B cell (primary cell): ENCODE data around the gene UPK1B. TPM values are rescaled to one million over a fixed set of nuclear protein-coding genes. Genes with fewer than 3 reads are reported as not detected.

Source experiments
- ATAC-seq: fragments of 200-7000 bp; cut with Tn5 transposase; one replicate; pipeline ENCODE4 v1.10.0; 2021; ENCODE audit warnings: low read depth, mild to moderate bottlenecking, moderate number of reproducible peaks, moderate library complexity
- CTCF ChIA-PET: fragments of 350-600 bp; sonication (Branson Sonifier 250); formaldehyde crosslinking; loops from one replicate; lab custom pipeline; 2021; ENCODE audit warnings: antibody characterized with exemption, inconsistent platforms; lab: Charles Lee
- POLR2A ChIA-PET: fragments of 350-600 bp; sonication (Branson Sonifier 250); formaldehyde crosslinking; loops from one replicate; lab custom pipeline; 2021; ENCODE audit warnings: antibody characterized with exemption; lab: Charles Lee
- DNase-seq: peaks from one replicate; pipeline ENCODE4 v3.0.0; 2013
- H2AFZ ChIP-seq: 2 replicates; pipeline ENCODE4 v1.6.1; 2012; ENCODE audit warnings: mild to moderate bottlenecking, low read depth, low read length; ENCODE audit not compliant: insufficient read depth, poor library complexity, severe bottlenecking
- H3K27ac ChIP-seq, 2 donors: 1 replicate in 1 of 2; 2 replicates in 1 of 2; pipeline ENCODE4 v1.5.1; 2012 to 2013; ENCODE audit warnings: low read length in 2 of 2, mild to moderate bottlenecking in 2 of 2, moderate library complexity in 1 of 2
- H3K27me3 ChIP-seq, 4 experiments: fragments of 200-600 bp in 1 of 4; sonication (generic) in 1 of 4; replicated peaks in 1 of 4; 1 replicate in 2 of 4; 2 replicates in 2 of 4; pipeline versions ENCODE4 v1.6.1 to v1.7.0; 2013 to 2016; ENCODE audit warnings: low read length in 3 of 4, mild to moderate bottlenecking in 2 of 4, mixed read lengths in 1 of 4, moderate library complexity in 1 of 4; ENCODE audit not compliant: insufficient read depth in 4 of 4, control insufficient read depth in 3 of 4; ENCODE audit errors: control extremely low read depth in 1 of 4
- H3K36me3 ChIP-seq, 2 experiments: replicated peaks in 1 of 2; 1 replicate in 1 of 2; 2 replicates in 1 of 2; pipeline versions ENCODE4 v1.6.1 to v1.7.1; 2013; ENCODE audit warnings: low read length in 1 of 2; ENCODE audit not compliant: insufficient read depth in 2 of 2, control insufficient read depth in 1 of 2; ENCODE audit errors: control extremely low read depth in 1 of 2, extremely low read depth in 1 of 2
- H3K4me1 ChIP-seq, 2 donors: fragments of 200-600 bp in 1 of 2; sonication (generic) in 1 of 2; 1 replicate in 1 of 2; 2 replicates in 1 of 2; pipeline versions ENCODE4 v1.5.1 to v1.6.1; 2013 to 2017; ENCODE audit warnings: low read length in 2 of 2; ENCODE audit not compliant: control insufficient read depth in 2 of 2, insufficient read depth in 2 of 2
- H3K4me2 ChIP-seq: replicated peaks from 2 replicates; pipeline ENCODE3; 2012; ENCODE audit warnings: mild to moderate bottlenecking, low read depth, low read length; ENCODE audit not compliant: poor library complexity, severe bottlenecking
- H3K4me3 ChIP-seq, 5 experiments: fragments of 200-600 bp in 1 of 5; sonication (generic) in 1 of 5; 1 replicate in 3 of 5; 2 replicates in 2 of 5; pipeline versions ENCODE4 v1.5.1 to v1.7.0; 2011 to 2016; ENCODE audit warnings: low read length in 4 of 5, mild to moderate bottlenecking in 4 of 5, low read depth in 2 of 5, control low read depth in 1 of 5, moderate library complexity in 1 of 5; ENCODE audit not compliant: insufficient read depth in 1 of 5; ENCODE audit errors: control extremely low read depth in 1 of 5, extremely low read depth in 1 of 5
- H3K79me2 ChIP-seq: fragments of 200-600 bp; sonication (generic); one replicate; pipeline ENCODE4 v1.6.0; 2016; ENCODE audit warnings: low read length; ENCODE audit not compliant: control insufficient read depth, insufficient read depth
- H3K9ac ChIP-seq: fragments of 200-600 bp; sonication (generic); 2 replicates; pipeline ENCODE4 v1.6.1; 2017; ENCODE audit warnings: mild to moderate bottlenecking, low read length, moderate library complexity
- H3K9me3 ChIP-seq, 3 donors: one replicate each; pipeline versions ENCODE4 v1.6.1 to v1.7.1; 2013; ENCODE audit warnings: low read length in 2 of 3; ENCODE audit not compliant: control insufficient read depth in 2 of 3, insufficient read depth in 1 of 3; ENCODE audit errors: control extremely low read depth in 1 of 3
- H4K20me1 ChIP-seq: 2 replicates; pipeline ENCODE4 v1.6.0; 2012; ENCODE audit warnings: mild to moderate bottlenecking, low read length; ENCODE audit not compliant: insufficient read depth, control insufficient read depth, poor library complexity, severe bottlenecking
- H3K27ac Mint-ChIP-seq: one replicate; pipeline ENCODE4 v1.8.0; 2021; ENCODE audit warnings: mixed read lengths
- H3K27me3 Mint-ChIP-seq: one replicate; pipeline ENCODE4 v1.8.0; 2021; ENCODE audit warnings: mixed read lengths
- H3K4me1 Mint-ChIP-seq: one replicate; pipeline ENCODE4 v1.8.0; 2021; ENCODE audit warnings: mixed read lengths
- H3K4me3 Mint-ChIP-seq: one replicate; pipeline ENCODE4 v1.8.0; 2021; ENCODE audit warnings: mixed read lengths
- H3K9me3 Mint-ChIP-seq: one replicate; pipeline ENCODE4 v1.8.0; 2022; ENCODE audit warnings: mixed read lengths; ENCODE audit not compliant: insufficient read depth
- CTCF ChIP-seq: fragments of 200-600 bp; IDR thresholded peaks from one replicate; pipeline ENCODE4 v1.8.0; 2022; ENCODE audit warnings: antibody characterized with exemption, mild to moderate bottlenecking
- EZH2 ChIP-seq: IDR thresholded peaks from 2 replicates; pipeline ENCODE4 v1.6.1; 2012; ENCODE audit warnings: borderline replicate concordance, low read depth, mild to moderate bottlenecking, moderate library complexity, low read length; ENCODE audit not compliant: insufficient read depth, poor library complexity, severe bottlenecking
- WGBS: methylation state at CpG from one replicate; pipeline ENCODE4 v1.1.5; 2013; ENCODE audit warnings: missing lambda C conversion rate; ENCODE audit not compliant: insufficient coverage; 5-methylcytosine and 5-hydroxymethylcytosine counted together
- intact Hi-C: fragments of 100-400 bp; cut with micrococcal nuclease; formaldehyde crosslinking; loops from one replicate; pipeline ENCODE4 v1.10.0; 2022
- polyA plus RNA-seq: library from polyadenylated mRNA; depleted of rRNA; stranded (reverse); fragments of >200 nt; gene quantifications from 2 replicates; pipeline ENCODE4 v1.2.3, GENCODE V29; 2012
- total RNA-seq, 2 donors: library from RNA; stranded (reverse); fragments of 120-200 nt in 1 of 2; gene quantifications; 1 replicate in 1 of 2; 2 replicates in 1 of 2; pipeline versions ENCODE4 v1.2.3 to v1.2.4, GENCODE V29; 2013 to 2022

The UPK1B gene
- total and polyA plus RNA-seq, 2 donors (not counting 1 experiment from before 2014, with no cell fraction given): not detected

- peak overlapping the region; percentile 42 for H3K4me2 ChIP-seq
- TF ChIP-seq CTCF (no peak), EZH2 (no peak)
- ChIA-PET CTCF (interaction anchor here (0.6 to 1.3 kb wide), 2 partner anchors 22 to 134 kb away, joined by 3 to 6 read pairs; partner anchors contain the start of gene B4GALT4), POLR2A (no interaction called here)
- H4K20me1 ChIP-seq: no peaks in the 10 kb centered on the region
- H3K27me3 ChIP-seq: no peaks in the 10 kb centered on the region
- Mint-ChIP-seq H3K9me3 (no peaks in the 10 kb centered on the region), H3K4me1 (peaks cover 13% of the 10 kb centered on the region), H3K27ac (peak overlapping the region; percentile 84), H3K4me3 (peak overlapping the region; percentile 14), H3K27me3 (no peaks in the 10 kb centered on the region)
- H3K4me1 ChIP-seq: peaks cover 0 to 8% of the 10 kb centered on the region in 2 donors
- H3K36me3 ChIP-seq: peaks cover 13 to 62% of the 10 kb centered on the region in 2 experiments
- no peak overlapping the region for H2AFZ ChIP-seq
- intact Hi-C loops: no loop called here
- peak overlapping the region; percentile 72 to 81 for H3K27ac ChIP-seq
- no peak overlapping the region for H3K9ac ChIP-seq
- H3K4me3 ChIP-seq: peak overlapping the region in 1 of 5 experiments; percentile 10
- no peaks in the 10 kb centered on the region for H3K9me3 ChIP-seq
- no peak for DNase-seq
- no peaks in the 10 kb centered on the region for H3K79me2 ChIP-seq
- WGBS: 0% methylated on average over 1 of the region's 4 CpGs
- peak; percentile 87 for ATAC-seq
Observed at GRCh38 chr3:119219069-119219468, 45.7 kb downstream of the UPK1B start.

- H3K79me2 ChIP-seq: no peaks in the 10 kb centered on the region
- no peak overlapping the region for H3K4me3 Mint-ChIP-seq
- H3K9ac ChIP-seq: no peak overlapping the region
- H3K4me1 Mint-ChIP-seq: peaks cover 13% of the 10 kb centered on the region
- no peak overlapping the region for H3K4me2 ChIP-seq
- H3K27ac Mint-ChIP-seq: no peak overlapping the region
- no peak for ATAC-seq
- peaks cover 9 to 58% of the 10 kb centered on the region in 2 experiments for H3K36me3 ChIP-seq
- no peak overlapping the region for H3K4me3 ChIP-seq
- H3K27me3 Mint-ChIP-seq: no peaks in the 10 kb centered on the region
- DNase-seq: no peak
- H4K20me1 ChIP-seq: no peaks in the 10 kb centered on the region
- intact Hi-C loops: no loop called here
- WGBS: 94% methylated on average over 6 of the region's 7 CpGs
- no peaks in the 10 kb centered on the region for H3K9me3 ChIP-seq
- no peaks in the 10 kb centered on the region for H3K27me3 ChIP-seq
- CTCF ChIA-PET: no interaction called here
- POLR2A ChIA-PET: no interaction called here
- H2AFZ ChIP-seq: no peak overlapping the region
- no peaks in the 10 kb centered on the region for H3K9me3 Mint-ChIP-seq
- peak overlapping the region in 1 of 2 donors; percentile 81 for H3K27ac ChIP-seq
- TF ChIP-seq CTCF: no peak
- no peak for TF ChIP-seq EZH2
- H3K4me1 ChIP-seq: peaks cover 0 to 8% of the 10 kb centered on the region in 2 donors
Observed at GRCh38 chr3:119220198-119220597, 46.8 kb downstream of the UPK1B start.
